Uterus (tissue), 2 donors: Measurements from ENCODE around the gene AKIRIN2.

Source experiments
- CTCF ChIP-seq, 4 experiments: fragments of 200-600 bp in 2 of 4; fragments of 450-650 bp in 2 of 4; sonication (generic) in 2 of 4; IDR thresholded peaks; one replicate each; pipeline ENCODE4 v1.5.1; 2016 to 2019; ENCODE audit warnings: antibody characterized with exemption in 4 of 4, mild to moderate bottlenecking in 2 of 4, moderate library complexity in 1 of 4
- POLR2A ChIP-seq, 2 donors: fragments of 450-650 bp; IDR thresholded peaks; one replicate each; pipeline ENCODE4 v1.6.1; 2016; ENCODE audit warnings: antibody characterized with exemption in 2 of 2, mild to moderate bottlenecking in 1 of 2, moderate library complexity in 1 of 2

GRCh38 chr6:87658516-87658915 is 43.5 kb downstream of the AKIRIN2 start:
- TF ChIP-seq CTCF (IDR thresholded peaks at IDR 0.05), result no peak
- no peak for TF ChIP-seq POLR2A (IDR thresholded peaks at IDR 0.05)
